Measurements from ENCODE around the gene F11.

- no peak for TF ChIP-seq CTCF (IDR thresholded peaks at IDR 0.05; ENCODE audit: insufficient read depth, low read length, poor library complexity, severe bottlenecking)
- no peak for TF ChIP-seq EZH2phosphoT487 (conservative IDR thresholded peaks at IDR 0.05; ENCODE audit: low read length)
Observed at GRCh38 chr4:186217733-186218293, 48.2 kb upstream of the F11 start.
